ENCODE data around the gene TTC13.

Gene TTC13

GRCh38 chr1:230940848-230941247 is 37.8 kb downstream of the TTC13 start:
- no peak for DNase-seq

DNA sequence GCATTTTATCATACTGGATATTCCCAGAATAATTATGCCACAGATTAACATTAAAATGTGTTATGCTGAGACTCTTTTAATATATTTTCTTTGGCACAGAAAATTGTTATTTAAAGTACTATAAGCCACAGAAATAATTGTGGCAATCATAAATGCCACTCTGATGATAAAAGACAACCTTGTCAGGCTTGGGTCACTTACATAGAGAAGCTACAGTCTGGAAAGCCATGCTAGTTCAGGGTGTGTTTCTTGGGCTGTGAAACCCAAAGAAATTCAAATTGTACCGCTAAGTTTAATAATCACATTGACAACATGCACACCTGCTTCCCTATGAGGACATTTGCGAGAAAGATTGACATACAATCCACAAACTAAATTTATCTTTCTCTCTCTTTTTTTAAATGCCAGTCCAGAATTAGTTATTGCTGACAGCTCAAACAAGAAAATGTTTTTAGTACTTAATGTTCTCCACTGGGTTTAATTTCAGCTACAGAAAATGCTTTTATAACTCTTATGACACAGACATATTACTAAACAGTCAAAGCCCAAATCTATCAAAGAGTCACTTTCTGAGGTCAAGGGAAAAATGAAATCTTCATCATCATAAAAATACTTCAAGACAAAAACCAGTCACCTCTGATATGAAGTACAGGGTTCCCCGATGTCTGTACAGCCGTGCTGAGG is 38.7 kb downstream of the TTC13 start:
- DNase-seq = no peak

GRCh38 chr1:230938924-230939368 is 39.7 kb downstream of the TTC13 start:
- DNase-seq = no peak

DNA sequence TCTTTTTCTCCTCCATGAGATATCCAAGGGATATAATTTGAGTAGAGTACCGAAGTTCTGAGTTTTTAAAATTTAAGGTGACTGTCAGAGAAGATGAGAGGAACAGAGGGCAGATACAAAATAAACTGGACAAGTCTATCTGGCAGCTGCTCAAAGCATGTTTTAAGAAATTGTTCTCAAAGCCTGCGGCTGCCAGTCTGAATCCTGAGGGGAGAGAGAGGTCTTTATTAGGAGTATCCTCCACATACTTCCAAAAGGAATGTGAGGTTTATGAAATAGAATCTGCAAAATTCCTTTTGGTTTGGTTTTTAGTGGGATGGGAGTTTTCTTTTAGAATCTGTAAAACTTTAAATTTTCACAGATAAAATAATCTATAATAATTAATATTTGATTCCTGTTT is 41.3 kb downstream of the TTC13 start:
- DNase-seq = no peak

GRCh38 chr1:230936475-230936874 is 42.2 kb downstream of the TTC13 start:
- no peak for DNase-seq

- no peak for DNase-seq
These were observed 42.8 kb downstream of the TTC13 start for GRCh38 chr1:230935852-230936251.

DNA sequence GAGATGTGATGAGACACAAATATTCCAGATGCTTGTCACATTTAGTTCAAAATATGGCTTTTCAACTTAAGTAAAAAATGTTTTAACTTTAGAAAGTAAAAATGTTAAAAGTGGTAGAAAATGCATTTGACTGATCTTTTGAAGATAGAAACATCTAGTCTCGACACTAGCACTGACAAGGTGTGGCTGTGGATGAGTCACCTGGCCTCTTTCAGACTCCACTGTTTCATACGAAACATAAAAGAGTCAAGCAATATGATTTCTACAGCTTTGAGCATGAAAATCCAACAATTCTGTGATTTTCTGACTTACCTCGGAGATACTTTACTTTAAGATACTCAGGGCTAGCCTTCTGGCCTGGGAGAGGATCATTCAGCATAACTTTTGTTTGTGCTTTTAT is 47.7 kb downstream of the TTC13 start:
- DNase-seq = no peak

GRCh38 chr1:230926182-230926581 is 52.5 kb downstream of the TTC13 start:
- no peak for DNase-seq

GRCh38 chr1:230925608-230926007 is 53.1 kb downstream of the TTC13 start:
- DNase-seq = no peak

- no peak for DNase-seq
These were observed 55.5 kb downstream of the TTC13 start for GRCh38 chr1:230923176-230923575.

DNA sequence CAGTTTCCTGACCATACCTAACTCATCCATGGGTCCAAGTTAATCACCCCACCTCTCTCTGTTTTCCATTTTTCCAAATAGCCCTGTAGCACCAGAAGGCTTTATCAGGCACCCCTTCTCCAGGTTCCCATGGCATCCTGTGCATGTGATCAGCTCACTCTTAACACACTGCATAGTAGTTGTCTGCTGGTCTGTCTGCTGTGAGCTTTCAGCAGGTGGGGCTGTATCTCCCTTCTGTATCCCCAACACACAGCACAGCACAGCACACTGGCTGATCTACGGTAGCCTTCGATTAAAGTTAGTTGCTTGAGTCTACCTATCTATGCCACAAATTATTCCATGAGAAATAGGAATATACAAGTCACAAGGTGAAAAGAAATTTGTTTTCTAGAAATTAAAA is 56.0 kb downstream of the TTC13 start:
- DNase-seq = no peak

DNA sequence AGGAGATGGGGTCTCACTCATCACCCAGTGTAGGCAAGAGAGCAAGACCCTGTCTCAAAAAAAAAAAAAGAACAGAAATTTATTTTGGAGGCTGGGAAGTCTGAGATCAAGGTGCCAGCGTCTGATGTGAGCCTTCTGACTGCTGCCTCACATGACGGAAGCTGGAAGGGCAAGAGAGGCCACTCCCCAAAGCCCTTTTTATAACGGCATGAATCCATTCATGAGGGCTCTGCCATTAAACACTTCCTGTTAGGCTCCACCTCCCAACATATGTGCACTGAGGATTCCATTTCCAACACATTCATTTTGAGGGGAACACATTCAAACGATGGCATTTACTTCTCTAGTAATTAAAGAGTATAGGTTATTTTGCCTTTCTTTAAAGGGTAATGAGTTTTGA is 59.5 kb downstream of the TTC13 start:
- DNase-seq = no peak

DNA sequence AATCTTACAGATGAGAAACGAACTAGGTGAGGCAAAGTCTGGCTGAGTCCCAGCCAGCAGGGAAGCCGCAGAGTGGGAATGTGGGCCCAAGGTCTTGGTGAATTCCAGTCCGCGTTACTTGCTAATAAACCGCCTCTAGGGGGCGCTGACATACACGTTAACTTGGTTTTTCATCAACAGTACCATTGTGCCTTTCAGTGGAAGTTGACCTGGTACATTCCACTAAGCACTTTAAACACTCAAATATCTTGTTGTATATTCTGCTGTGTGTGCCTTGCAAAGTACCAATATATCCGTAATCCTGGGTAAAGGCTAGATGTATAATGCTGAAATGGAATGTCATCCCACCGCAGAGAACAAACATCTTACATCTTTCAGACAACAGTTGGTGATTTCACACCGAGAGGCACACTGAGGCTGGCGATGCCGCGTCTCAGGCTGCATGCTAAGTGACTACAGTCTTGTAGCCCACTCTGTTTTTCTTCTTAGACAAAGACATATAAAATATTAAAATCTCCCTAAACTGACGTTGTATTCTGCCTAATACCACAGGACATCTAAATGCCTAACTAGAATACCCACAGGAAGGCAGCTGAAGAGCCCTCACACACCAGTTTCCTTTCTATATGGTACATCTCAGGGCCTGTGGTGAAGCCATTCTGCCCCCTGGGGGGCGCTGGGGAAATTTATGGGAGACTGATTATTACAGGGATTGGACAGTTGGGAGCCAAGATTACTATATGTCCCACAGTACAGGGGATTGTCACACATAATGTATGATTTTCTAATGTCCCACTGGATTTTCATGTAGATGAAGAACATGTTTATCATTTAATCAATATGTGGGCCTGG is 61.2 kb downstream of the TTC13 start:
- peak; percentile 78 for DNase-seq

DNA sequence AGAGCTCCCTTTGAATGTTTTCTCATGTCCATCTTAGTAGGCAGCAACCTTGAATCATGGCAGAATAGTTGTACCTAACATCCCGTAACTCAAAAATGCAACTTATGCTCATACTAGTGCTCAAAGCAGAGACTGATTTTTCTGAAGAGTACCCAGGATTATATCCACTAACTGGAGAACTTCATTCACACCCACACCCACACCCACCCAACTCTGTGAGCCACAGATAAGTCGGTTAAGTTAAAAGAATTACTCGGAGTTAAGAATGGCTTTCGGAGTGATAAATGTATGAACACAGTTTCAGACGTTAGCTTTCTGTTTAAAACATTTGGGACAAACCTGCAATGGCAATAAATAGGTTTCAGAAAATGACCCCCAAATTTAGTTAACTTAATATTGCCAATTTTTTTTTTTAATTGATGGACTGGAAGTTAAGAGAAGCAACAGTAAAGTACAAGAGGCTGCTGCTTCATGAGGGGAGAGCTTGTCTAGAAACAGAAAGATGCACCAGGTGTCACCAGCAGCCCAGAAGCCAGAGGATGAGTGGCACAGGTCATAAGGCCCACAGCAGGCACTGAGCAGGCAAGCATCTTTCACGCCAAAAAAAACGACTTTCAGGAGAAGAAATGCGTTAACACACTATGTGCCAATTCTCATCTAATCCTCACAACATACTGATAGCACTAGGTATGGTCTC is 61.9 kb downstream of the TTC13 start:
- no peak for DNase-seq

DNA sequence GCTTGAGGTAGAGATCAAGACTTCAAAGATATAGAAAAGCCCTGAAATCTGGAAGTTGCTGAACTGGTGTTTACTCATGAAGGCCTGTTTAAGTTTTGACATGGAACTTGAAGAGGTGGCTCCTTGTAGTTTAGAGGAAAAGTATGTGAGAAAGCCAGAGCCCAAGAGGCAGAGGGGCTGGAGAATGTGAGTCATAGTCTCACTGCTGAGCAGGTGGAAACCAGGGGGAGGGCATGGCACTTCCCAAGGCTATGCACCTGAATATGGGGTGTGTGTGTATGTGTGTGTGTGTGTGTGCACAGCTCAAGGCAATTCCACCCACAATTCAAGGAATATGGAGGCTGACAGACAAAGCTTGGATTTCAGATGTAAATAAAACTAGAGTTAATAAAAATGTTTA is 63.6 kb downstream of the TTC13 start:
- no peak for DNase-seq

GRCh38 chr1:230913496-230913895 is 65.2 kb downstream of the TTC13 start:
- no peak for DNase-seq

DNA sequence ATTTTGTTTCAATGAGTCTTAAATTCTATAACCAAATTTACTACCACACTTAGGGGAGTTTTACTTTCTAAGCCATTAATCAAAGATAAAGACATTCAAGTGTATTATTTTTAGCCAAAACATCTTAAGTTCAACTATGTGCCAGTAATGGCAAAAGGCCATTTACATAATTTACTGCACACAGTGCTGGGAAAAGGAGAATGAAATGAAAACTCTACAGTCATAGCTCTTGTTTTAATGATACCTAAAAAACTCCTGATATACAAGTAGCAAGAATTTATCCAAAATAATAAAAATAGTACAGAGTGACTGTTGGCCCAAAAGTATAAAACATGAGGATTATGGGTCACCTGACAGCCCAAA is 67.9 kb downstream of the TTC13 start:
- no peak for DNase-seq

GRCh38 chr1:230909974-230910754 is 68.5 kb downstream of the TTC13 start:
- no peak for DNase-seq

DNA sequence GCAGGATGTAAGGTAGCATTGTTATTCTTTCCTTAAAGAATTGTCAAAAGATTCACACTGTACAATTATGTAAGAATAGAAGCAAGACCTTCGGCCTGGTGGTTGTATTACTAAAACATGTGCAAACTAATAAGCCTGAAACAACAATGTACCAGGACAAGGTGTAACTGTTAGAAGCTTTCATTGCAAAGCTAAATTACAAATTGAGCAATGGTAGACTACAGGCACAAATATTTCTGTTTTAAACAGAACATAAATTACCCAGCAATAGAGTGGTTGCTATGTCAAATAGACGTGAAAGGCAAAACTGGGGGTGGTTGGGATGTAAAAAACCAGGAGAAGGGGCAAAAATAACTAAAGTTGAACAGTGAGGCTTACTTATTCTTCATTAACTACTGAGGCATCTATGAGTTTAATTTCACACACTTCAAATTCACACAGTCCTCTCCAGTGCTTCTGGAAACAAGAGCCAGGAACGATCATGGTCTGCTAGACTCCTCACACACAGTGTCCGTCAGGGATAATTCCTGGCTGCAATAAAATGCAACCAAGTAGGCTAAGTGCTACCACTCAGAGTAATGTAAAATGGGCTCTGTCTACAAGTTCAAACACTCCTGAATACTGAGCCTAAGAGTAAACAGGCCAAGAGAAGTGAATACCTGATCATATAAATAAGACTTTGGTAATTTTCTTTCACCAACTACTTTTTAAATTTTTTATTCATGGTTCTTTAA is 71.0 kb downstream of the TTC13 start:
- DNase-seq = no peak

- DNase-seq = no peak
These were observed 72.4 kb downstream of the TTC13 start for GRCh38 chr1:230906226-230906625.

DNA sequence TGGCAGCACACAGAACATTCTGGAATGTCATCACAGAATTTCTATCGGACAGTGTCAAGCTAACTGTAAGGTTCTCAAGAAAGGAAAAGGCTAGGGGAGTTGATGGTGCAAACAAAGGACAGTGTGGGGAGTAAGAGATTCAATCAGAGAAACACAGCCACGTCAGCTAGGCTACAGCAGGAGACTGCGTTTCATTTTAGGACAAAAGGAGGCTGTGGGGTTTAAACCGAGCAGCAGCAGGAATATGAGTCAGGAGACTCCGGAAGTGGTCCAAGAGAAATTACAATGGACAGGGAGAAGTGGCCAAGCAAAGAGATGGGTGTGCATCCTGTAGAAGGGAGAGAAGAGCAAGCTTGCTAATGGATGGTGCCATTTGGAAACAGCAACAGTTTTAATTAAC is 72.9 kb downstream of the TTC13 start:
- no peak for DNase-seq

DNA sequence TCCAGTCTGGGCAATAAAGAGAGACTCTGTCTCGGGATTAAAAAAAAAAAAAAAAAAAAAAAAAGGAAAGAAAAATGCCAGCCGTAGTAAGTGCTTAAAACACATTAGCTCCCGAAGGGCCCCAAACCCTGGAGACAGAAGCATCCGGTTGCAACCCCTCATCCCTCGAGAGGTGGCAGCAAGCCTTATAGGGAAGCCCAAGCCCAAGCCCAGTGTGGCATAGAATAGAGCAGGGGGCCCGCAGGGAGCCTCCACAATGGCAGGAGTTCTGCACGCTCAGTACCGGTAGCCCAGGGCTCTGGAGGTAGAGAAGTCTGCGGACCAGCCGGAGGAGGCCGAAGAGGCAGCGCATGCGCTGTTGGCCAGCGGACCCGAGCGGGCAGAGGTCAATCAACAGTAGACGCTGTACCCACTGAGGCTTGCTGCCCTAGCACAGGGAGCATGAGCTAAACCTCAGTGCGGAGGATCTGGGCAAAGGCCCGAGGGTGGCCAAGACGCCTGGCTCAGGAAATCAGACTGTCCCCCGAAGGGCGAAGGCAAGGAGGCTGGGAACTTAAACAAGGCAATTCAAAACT is 76.2 kb downstream of the TTC13 start:
- DNase-seq = no peak
